Measurements from ENCODE around the gene PRDM11. TPM values are rescaled to one million over a fixed set of nuclear protein-coding genes. Genes with fewer than 3 reads are reported as not detected.

PRDM11 gene
- total RNA-seq, 1 experiment from 2014 or later, result 12.6 TPM

GRCh38 chr11:45168366-45169130, 22.1 kb downstream of the PRDM11 start:
- ChIA-PET CTCF (no interaction called here), POLR2A (ENCODE audit: low non-redundant PET) (no interaction called here)
- no peak for TF ChIP-seq EZH2 (IDR thresholded peaks at IDR 0.05; ENCODE audit: borderline replicate concordance, low read depth, low read length, poor library complexity, severe bottlenecking)
- TF ChIP-seq CTCF (conservative IDR thresholded peaks at IDR 0.05; ENCODE audit: low read depth, low read length), result no peak
- no peak overlapping the region for H3K4me3 ChIP-seq (ENCODE audit: low read depth, low read length, poor library complexity, severe bottlenecking)
- H3K36me3 ChIP-seq (ENCODE audit: insufficient read depth, low read length, poor library complexity, severe bottlenecking), result no peaks in the 10 kb centered on the region
- no TSS peak for BruUV-seq (replicated peaks)
- H3K27me3 ChIP-seq (replicated peaks; ENCODE audit: insufficient read depth, low read depth, low read length, poor library complexity), result no peaks in the 10 kb centered on the region
- intact Hi-C loops (cut with micrococcal nuclease; ENCODE audit: unreplicated experiment), result no loop called here
- H3K4me1 ChIP-seq (ENCODE audit: insufficient read depth, low read length, poor library complexity, severe bottlenecking), result peaks cover 10% of the 10 kb centered on the region
- no peaks in the 10 kb centered on the region for H3K9me3 ChIP-seq (ENCODE audit: low read depth, low read length, poor library complexity, severe bottlenecking)
- no peak overlapping the region for H3K27ac ChIP-seq (ENCODE audit: low read depth, low read length, poor library complexity, severe bottlenecking)
- DNase-seq (ENCODE audit: low spot score), result no peak

- H3K27me3 ChIP-seq (replicated peaks; ENCODE audit: insufficient read depth, low read depth, low read length, poor library complexity), result no peaks in the 10 kb centered on the region
- H3K27ac ChIP-seq (ENCODE audit: low read depth, low read length, poor library complexity, severe bottlenecking), result no peak overlapping the region
- CTCF ChIA-PET, result no interaction called here
- intact Hi-C loops (cut with micrococcal nuclease; ENCODE audit: unreplicated experiment), result no loop called here
- TF ChIP-seq EZH2 (IDR thresholded peaks at IDR 0.05; ENCODE audit: borderline replicate concordance, low read depth, low read length, poor library complexity, severe bottlenecking) (no peak), CTCF (conservative IDR thresholded peaks at IDR 0.05; ENCODE audit: low read depth, low read length) (no peak)
- DNase-seq (ENCODE audit: low spot score), result no peak
- no peaks in the 10 kb centered on the region for H3K9me3 ChIP-seq (ENCODE audit: low read depth, low read length, poor library complexity, severe bottlenecking)
- POLR2A ChIA-PET (ENCODE audit: low non-redundant PET), result no interaction called here
- BruUV-seq (replicated peaks), result no TSS peak
- H3K4me1 ChIP-seq (ENCODE audit: insufficient read depth, low read length, poor library complexity, severe bottlenecking), result peaks cover 3% of the 10 kb centered on the region
- H3K36me3 ChIP-seq (ENCODE audit: insufficient read depth, low read length, poor library complexity, severe bottlenecking), result no peaks in the 10 kb centered on the region
- H3K4me3 ChIP-seq (ENCODE audit: low read depth, low read length, poor library complexity, severe bottlenecking), result no peak overlapping the region
Measured at GRCh38 chr11:45169310-45170072, 23.1 kb downstream of the PRDM11 start.

GRCh38 chr11:45170484-45170883, 24.0 kb downstream of the PRDM11 start:
- Histone ChIP-seq H3K9me3 (ENCODE audit: low read depth, low read length, poor library complexity, severe bottlenecking) (no peaks in the 10 kb centered on the region), H3K4me1 (ENCODE audit: insufficient read depth, low read length, poor library complexity, severe bottlenecking) (no peaks in the 10 kb centered on the region), H3K27ac (ENCODE audit: low read depth, low read length, poor library complexity, severe bottlenecking) (no peak overlapping the region), H3K27me3 (replicated peaks; ENCODE audit: insufficient read depth, low read depth, low read length, poor library complexity) (no peaks in the 10 kb centered on the region), H3K4me3 (ENCODE audit: low read depth, low read length, poor library complexity, severe bottlenecking) (no peak overlapping the region), H3K36me3 (ENCODE audit: insufficient read depth, low read length, poor library complexity, severe bottlenecking) (no peaks in the 10 kb centered on the region)
- BruUV-seq (replicated peaks), result no TSS peak
- intact Hi-C loops (cut with micrococcal nuclease; ENCODE audit: unreplicated experiment), result no loop called here
- DNase-seq (ENCODE audit: low spot score), result no peak
- TF ChIP-seq CTCF (conservative IDR thresholded peaks at IDR 0.05; ENCODE audit: low read depth, low read length) (no peak), EZH2 (IDR thresholded peaks at IDR 0.05; ENCODE audit: borderline replicate concordance, low read depth, low read length, poor library complexity, severe bottlenecking) (no peak)
- CTCF ChIA-PET, result no interaction called here
- POLR2A ChIA-PET (ENCODE audit: low non-redundant PET), result no interaction called here

All from A673 (cell line).